HepG2 (cell line): ENCODE results near the gene SYNJ2. TPM values are rescaled to one million over a fixed set of nuclear protein-coding genes. Genes with fewer than 3 reads are reported as not detected.

Experiments
- ATAD3A ChIP-seq: sonication (generic); formaldehyde crosslinking; IDR thresholded peaks from 2 replicates; pipeline ENCODE4 v1.4.0; 2020; ENCODE audit warnings: missing genetic modification reagents
- FOXK2 ChIP-seq: fragments of 450-650 bp; IDR thresholded peaks from 2 replicates; pipeline ENCODE4 v1.6.1; 2016
- KDM4B ChIP-seq: sonication (generic); formaldehyde crosslinking; IDR thresholded peaks from 2 replicates; pipeline ENCODE4 v1.4.0; 2020; ENCODE audit warnings: missing genetic modification reagents
- PCBP1 ChIP-seq: fragments of 200-400 bp; formaldehyde crosslinking; IDR thresholded peaks from 2 replicates; pipeline ENCODE4 v1.6.1; 2017; ENCODE audit warnings: mild to moderate bottlenecking, low read depth, low read length, borderline replicate concordance
- TBX3 ChIP-seq: fragments of 450-650 bp; IDR thresholded peaks from 2 replicates; pipeline ENCODE4 v1.6.1; 2017; ENCODE audit warnings: antibody characterized with exemption, mild to moderate bottlenecking, inconsistent platforms, borderline replicate concordance
- TOPORS ChIP-seq: sonication (generic); formaldehyde crosslinking; IDR thresholded peaks from 2 replicates; pipeline ENCODE4 v1.8.0; 2023; ENCODE audit warnings: mild to moderate bottlenecking, missing genetic modification reagents
- ZNF768 ChIP-seq: sonication (generic); formaldehyde crosslinking; IDR thresholded peaks from 2 replicates; pipeline ENCODE4 v1.4.0; 2020; ENCODE audit warnings: missing genetic modification reagents
- ZSCAN9 ChIP-seq: IDR thresholded peaks from 2 replicates; pipeline ENCODE4 v1.6.1; 2016; ENCODE audit warnings: borderline replicate concordance
- polyA plus RNA-seq, 8 experiments: library from polyadenylated mRNA; depleted of rRNA in 3 of 8; stranded (reverse) in 7 of 8; unstranded in 1 of 8; fragments of >200 nt; fragmentation: Illumina TruSeq in 4 of 8; extraction: Trizol in 4 of 8; gene quantifications; 2 replicates each; pipeline versions ENCODE4 v1.2.1 to v1.2.3, GENCODE V29; 2011 to 2016; ENCODE audit warnings: low read depth in 4 of 8, missing spikeins in 1 of 8, mixed read lengths in 1 of 8; ENCODE audit not compliant: insufficient read depth in 1 of 8
- total RNA-seq, 5 experiments: library from RNA; depleted of rRNA; stranded (reverse); fragments of >200 nt; fragmentation: Illumina TruSeq; extraction: Trizol; gene quantifications; 2 replicates each; pipeline ENCODE4 v1.2.3, GENCODE V29; 2016; ENCODE audit warnings: low read depth in 1 of 5
- TF ChIP-seq, protein P1 (sequence below): sonication (generic); formaldehyde crosslinking; IDR thresholded peaks from 2 replicates; pipeline ENCODE4 v1.4.0; 2020; ENCODE audit warnings: mild to moderate bottlenecking, missing genetic modification reagents
- TF ChIP-seq, protein P2 (sequence below): sonication (generic); formaldehyde crosslinking; IDR thresholded peaks from 2 replicates; pipeline ENCODE4 v1.8.0; 2022; ENCODE audit warnings: missing genetic modification reagents, mild to moderate bottlenecking, borderline replicate concordance
- TF ChIP-seq, protein P3 (sequence below): sonication (generic); formaldehyde crosslinking; IDR thresholded peaks from 2 replicates; pipeline ENCODE4 v1.4.0; 2020; ENCODE audit warnings: missing genetic modification reagents
- TF ChIP-seq, protein P4 (sequence below): sonication (generic); formaldehyde crosslinking; IDR thresholded peaks from 2 replicates; pipeline ENCODE4 v1.8.0; 2022; ENCODE audit warnings: mild to moderate bottlenecking, missing genetic modification reagents, moderate library complexity

The SYNJ2 gene
- total and polyA plus RNA-seq, 2 of the 13 experiments (the other 11 are each of a cell fraction or from before 2014, with no cell fraction given), result 39.1 to 57.6 TPM

DNA sequence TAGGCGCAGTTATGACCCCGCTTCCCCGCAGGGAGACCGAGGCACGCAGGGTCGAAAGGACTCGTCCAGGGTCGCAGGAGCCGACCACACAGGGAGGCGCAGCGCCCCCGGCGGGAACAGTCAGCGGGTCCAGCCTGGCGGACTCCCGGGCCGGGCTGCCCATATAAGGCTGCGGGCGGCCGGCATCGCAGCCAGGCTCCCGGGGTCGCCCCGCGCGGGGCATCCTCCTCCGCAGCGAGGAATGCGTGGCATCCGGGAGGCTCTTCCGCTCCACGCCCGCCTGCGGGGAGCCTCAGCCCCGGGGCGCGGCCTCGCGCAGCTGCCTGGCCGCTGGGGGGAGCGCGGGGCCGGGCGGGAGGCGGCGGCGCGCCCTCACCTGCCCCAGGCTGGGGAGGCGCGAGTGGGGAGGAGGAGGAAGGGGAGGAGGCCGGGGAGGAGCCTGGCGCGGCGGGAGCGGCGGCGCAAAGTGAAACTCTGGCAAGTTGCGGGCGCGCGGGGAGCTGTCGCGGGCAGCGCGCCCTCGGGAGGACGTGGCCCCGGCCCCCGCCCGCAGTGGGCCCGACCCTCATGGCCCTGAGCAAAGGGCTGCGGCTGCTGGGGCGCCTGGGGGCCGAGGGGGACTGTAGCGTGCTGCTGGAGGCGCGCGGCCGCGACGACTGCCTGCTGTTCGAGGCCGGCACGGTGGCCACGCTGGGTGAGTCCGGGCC lies at the start of gene SYNJ2 (continued):
- TF ChIP-seq, protein P1, sequence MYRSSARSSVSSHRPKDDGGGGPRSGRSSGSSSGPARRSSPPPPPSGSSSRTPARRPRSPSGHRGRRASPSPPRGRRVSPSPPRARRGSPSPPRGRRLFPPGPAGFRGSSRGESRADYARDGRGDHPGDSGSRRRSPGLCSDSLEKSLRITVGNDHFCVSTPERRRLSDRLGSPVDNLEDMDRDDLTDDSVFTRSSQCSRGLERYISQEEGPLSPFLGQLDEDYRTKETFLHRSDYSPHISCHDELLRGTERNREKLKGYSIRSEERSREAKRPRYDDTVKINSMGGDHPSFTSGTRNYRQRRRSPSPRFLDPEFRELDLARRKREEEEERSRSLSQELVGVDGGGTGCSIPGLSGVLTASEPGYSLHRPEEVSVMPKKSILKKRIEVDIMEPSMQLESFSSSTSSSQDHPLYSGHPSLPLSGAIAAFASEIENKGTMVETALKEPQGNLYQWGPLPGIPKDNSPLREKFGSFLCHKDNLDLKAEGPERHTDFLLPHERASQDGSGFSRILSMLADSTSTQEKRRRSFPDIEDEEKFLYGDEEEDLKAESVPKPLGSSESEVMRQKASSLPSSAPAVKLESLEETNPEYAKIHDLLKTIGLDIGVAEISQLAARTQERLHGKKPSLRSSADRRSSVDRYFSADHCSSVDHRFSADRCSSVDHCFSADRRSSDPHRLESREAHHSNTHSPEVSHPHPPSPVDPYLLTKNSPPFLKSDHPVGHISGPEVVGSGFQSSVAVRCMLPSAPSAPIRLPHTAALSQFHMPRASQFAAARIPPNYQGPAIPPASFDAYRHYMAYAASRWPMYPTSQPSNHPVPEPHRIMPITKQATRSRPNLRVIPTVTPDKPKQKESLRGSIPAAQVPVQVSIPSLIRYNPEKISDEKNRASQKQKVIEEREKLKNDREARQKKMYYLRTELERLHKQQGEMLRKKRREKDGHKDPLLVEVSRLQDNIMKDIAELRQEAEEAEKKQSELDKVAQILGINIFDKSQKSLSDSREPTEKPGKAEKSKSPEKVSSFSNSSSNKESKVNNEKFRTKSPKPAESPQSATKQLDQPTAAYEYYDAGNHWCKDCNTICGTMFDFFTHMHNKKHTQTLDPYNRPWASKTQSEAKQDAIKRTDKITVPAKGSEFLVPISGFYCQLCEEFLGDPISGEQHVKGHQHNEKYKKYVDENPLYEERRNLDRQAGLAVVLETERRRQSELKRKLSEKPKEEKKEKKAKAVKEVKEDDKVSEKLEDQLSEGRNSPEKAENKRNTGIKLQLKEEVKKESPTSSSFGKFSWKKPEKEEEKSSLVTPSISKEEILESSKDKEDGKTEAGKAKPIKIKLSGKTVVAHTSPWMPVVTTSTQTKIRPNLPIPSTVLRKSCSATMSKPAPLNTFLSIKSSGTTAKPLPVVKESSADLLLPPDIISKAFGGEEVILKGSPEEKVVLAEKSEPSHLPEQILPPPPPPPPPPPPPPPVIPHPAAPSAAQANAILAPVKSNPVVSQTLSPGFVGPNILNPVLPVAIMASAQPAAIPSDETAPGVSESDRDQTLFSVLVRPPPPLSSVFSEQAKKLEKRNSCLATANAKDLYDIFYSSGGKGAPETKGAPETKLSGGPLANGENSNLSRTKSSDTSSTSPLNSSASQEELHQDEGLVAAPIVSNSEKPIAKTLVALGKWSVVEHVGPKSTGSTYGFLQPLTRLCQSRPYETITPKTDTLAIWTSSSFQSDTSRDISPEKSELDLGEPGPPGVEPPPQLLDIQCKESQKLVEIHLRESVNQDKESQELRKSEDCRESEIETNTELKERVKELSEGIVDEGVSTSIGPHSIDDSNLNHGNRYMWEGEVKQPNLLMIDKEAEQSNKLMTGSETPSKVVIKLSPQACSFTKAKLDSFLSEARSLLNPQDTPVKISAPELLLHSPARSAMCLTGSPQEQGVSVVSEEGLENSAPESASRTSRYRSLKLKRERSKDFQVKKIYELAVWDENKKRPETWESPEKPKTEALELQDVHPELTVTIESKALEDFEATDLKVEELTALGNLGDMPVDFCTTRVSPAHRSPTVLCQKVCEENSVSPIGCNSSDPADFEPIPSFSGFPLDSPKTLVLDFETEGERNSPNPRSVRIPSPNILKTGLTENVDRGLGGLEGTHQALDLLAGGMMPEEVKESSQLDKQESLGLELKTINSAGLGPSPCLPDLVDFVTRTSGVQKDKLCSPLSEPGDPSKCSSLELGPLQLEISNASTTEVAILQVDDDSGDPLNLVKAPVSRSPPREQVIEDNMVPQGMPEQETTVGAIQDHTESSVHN (CRISPR knock-in tag), result 0 out of 2 replicates have a peak, but pooled peaks have one; percentile 56
- peak; percentile 65 for TF ChIP-seq ZNF768
- 0 out of 2 replicates have a peak, but pooled peaks have one; percentile 0 for TF ChIP-seq TBX3
- TF ChIP-seq KDM4B (CRISPR knock-in tag), result no peak
- TF ChIP-seq, protein P2, sequence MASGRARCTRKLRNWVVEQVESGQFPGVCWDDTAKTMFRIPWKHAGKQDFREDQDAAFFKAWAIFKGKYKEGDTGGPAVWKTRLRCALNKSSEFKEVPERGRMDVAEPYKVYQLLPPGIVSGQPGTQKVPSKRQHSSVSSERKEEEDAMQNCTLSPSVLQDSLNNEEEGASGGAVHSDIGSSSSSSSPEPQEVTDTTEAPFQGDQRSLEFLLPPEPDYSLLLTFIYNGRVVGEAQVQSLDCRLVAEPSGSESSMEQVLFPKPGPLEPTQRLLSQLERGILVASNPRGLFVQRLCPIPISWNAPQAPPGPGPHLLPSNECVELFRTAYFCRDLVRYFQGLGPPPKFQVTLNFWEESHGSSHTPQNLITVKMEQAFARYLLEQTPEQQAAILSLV, result no peak
- TF ChIP-seq ZSCAN9 (CRISPR knock-in tag), result peak; percentile 55; the same call in 1 of the 2 replicates
- TF ChIP-seq TOPORS, result peak; percentile 41; the same call in 1 of the 2 replicates
- no peak for TF ChIP-seq FOXK2
- TF ChIP-seq, protein P3, sequence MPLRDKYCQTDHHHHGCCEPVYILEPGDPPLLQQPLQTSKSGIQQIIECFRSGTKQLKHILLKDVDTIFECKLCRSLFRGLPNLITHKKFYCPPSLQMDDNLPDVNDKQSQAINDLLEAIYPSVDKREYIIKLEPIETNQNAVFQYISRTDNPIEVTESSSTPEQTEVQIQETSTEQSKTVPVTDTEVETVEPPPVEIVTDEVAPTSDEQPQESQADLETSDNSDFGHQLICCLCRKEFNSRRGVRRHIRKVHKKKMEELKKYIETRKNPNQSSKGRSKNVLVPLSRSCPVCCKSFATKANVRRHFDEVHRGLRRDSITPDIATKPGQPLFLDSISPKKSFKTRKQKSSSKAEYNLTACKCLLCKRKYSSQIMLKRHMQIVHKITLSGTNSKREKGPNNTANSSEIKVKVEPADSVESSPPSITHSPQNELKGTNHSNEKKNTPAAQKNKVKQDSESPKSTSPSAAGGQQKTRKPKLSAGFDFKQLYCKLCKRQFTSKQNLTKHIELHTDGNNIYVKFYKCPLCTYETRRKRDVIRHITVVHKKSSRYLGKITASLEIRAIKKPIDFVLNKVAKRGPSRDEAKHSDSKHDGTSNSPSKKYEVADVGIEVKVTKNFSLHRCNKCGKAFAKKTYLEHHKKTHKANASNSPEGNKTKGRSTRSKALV (CRISPR knock-in tag), result no peak; the same call in 1 of the 2 replicates
- TF ChIP-seq, protein P4, sequence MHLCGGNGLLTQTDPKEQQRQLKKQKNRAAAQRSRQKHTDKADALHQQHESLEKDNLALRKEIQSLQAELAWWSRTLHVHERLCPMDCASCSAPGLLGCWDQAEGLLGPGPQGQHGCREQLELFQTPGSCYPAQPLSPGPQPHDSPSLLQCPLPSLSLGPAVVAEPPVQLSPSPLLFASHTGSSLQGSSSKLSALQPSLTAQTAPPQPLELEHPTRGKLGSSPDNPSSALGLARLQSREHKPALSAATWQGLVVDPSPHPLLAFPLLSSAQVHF (CRISPR knock-in tag), result peak; percentile 56
- TF ChIP-seq ATAD3A (CRISPR knock-in tag), result no peak
- TF ChIP-seq PCBP1, result peak; percentile 11; the same call in 1 of the 2 replicates
